Vagina (tissue), 2 donors: ENCODE data around the gene PHIP.

Experiments
- CTCF ChIP-seq, 3 experiments: fragments of 450-650 bp in 2 of 3; fragments of 200-600 bp in 1 of 3; sonication (generic) in 1 of 3; IDR thresholded peaks; one replicate each; pipeline ENCODE4 v1.5.1; 2017 to 2019; ENCODE audit warnings: antibody characterized with exemption in 3 of 3, mild to moderate bottlenecking in 2 of 3, moderate library complexity in 2 of 3
- POLR2A ChIP-seq, 2 donors: fragments of 450-650 bp; IDR thresholded peaks; one replicate each; pipeline ENCODE4 v1.6.1; 2017; ENCODE audit warnings: antibody characterized with exemption in 2 of 2, mild to moderate bottlenecking in 2 of 2, moderate library complexity in 2 of 2
- POLR2AphosphoS5 ChIP-seq, 2 donors: sonication (generic); formaldehyde crosslinking; IDR thresholded peaks; one replicate each; pipeline ENCODE4 v1.9.0; 2017; ENCODE audit warnings: antibody characterized with exemption in 2 of 2, mild to moderate bottlenecking in 2 of 2, low read depth in 1 of 2; ENCODE audit not compliant: insufficient read depth in 1 of 2

GRCh38 chr6:79115553-79116182 lies 37.6 kb upstream of the PHIP start:
- TF ChIP-seq POLR2A (IDR thresholded peaks at IDR 0.05) (no peak), CTCF (IDR thresholded peaks at IDR 0.05) (no peak), POLR2AphosphoS5 (IDR thresholded peaks at IDR 0.05; ENCODE audit: insufficient read depth in 1 of 2, low read depth in 1 of 2) (no peak)
